WTC11 (cell line): ENCODE measurements around the gene COA8. TPM values are rescaled to one million over a fixed set of nuclear protein-coding genes. Genes with fewer than 3 reads are reported as not detected.

Experiments
- ATAC-seq: fragments of 200-7000 bp; cut with Tn5 transposase; 2 replicates; pipeline ENCODE4 v1.10.0; 2021; ENCODE audit warnings: mild to moderate bottlenecking, moderate library complexity
- CTCF ChIA-PET: fragments of 300-600 bp; sonication (Branson Sonifier 250); formaldehyde crosslinking; loops from one replicate; lab custom pipeline; 2021; ENCODE audit warnings: antibody characterized with exemption; lab: Charles Lee
- POLR2A ChIA-PET: fragments of 350-600 bp; sonication (Branson Sonifier 250); formaldehyde crosslinking; loops from one replicate; lab custom pipeline; 2021; ENCODE audit warnings: antibody characterized with exemption; lab: Charles Lee
- DNase-seq: peaks from one replicate; pipeline ENCODE4 v3.0.0; 2021; ENCODE audit warnings: low spot score
- H3K27ac Mint-ChIP-seq: 2 replicates; pipeline ENCODE4 v1.8.0; 2021; ENCODE audit warnings: mixed read lengths
- H3K27me3 Mint-ChIP-seq: 2 replicates; pipeline ENCODE4 v1.8.0; 2021; ENCODE audit warnings: low read depth, mild to moderate bottlenecking, moderate library complexity, mixed read lengths
- H3K36me3 Mint-ChIP-seq: 2 replicates; pipeline ENCODE4 v1.8.0; 2021; ENCODE audit warnings: mixed read lengths
- H3K4me1 Mint-ChIP-seq: 2 replicates; pipeline ENCODE4 v1.8.0; 2022; ENCODE audit warnings: mixed read lengths
- H3K4me3 Mint-ChIP-seq: 2 replicates; pipeline ENCODE4 v1.8.0; 2021; ENCODE audit warnings: mild to moderate bottlenecking, moderate library complexity, mixed read lengths
- H3K9me3 Mint-ChIP-seq: 2 replicates; pipeline ENCODE4 v1.8.0; 2021; ENCODE audit warnings: mixed read lengths
- AFF4 ChIP-seq: sonication (generic); formaldehyde crosslinking; IDR thresholded peaks from 2 replicates; pipeline ENCODE4 v1.8.1; 2023; ENCODE audit warnings: mild to moderate bottlenecking, missing genetic modification reagents, borderline replicate concordance
- ARID4B ChIP-seq: sonication (generic); formaldehyde crosslinking; IDR thresholded peaks from 2 replicates; pipeline ENCODE4 v1.8.0; 2023; ENCODE audit warnings: missing genetic modification reagents, mild to moderate bottlenecking, borderline replicate concordance
- ATF2 ChIP-seq: sonication (generic); formaldehyde crosslinking; IDR thresholded peaks from 2 replicates; pipeline ENCODE4 v1.8.1; 2022; ENCODE audit warnings: low read depth, missing genetic modification reagents, borderline replicate concordance
- ATF3 ChIP-seq: sonication (generic); formaldehyde crosslinking; conservative IDR thresholded peaks from 2 replicates; pipeline ENCODE4 v1.8.1; 2022; ENCODE audit warnings: mild to moderate bottlenecking, missing genetic modification reagents
- CREB1 ChIP-seq: sonication (generic); formaldehyde crosslinking; IDR thresholded peaks from 2 replicates; pipeline ENCODE4 v1.8.0; 2023; ENCODE audit warnings: mild to moderate bottlenecking, missing genetic modification reagents
- ELF4 ChIP-seq: sonication (generic); formaldehyde crosslinking; IDR thresholded peaks from 2 replicates; pipeline ENCODE4 v1.8.1; 2022; ENCODE audit warnings: low read depth, mild to moderate bottlenecking, moderate library complexity, missing genetic modification reagents
- FOXP4 ChIP-seq: sonication (generic); formaldehyde crosslinking; IDR thresholded peaks from 2 replicates; pipeline ENCODE4 v1.8.0; 2022; ENCODE audit warnings: mild to moderate bottlenecking, missing genetic modification reagents
- GRHL2 ChIP-seq: fragments of 250-450 bp; sonication (Bioruptor Pico); IDR thresholded peaks from 2 replicates; pipeline ENCODE4 v1.8.0; 2022; ENCODE audit warnings: mild to moderate bottlenecking, moderate library complexity; ENCODE audit not compliant: insufficient replicate concordance, severe bottlenecking
- HMGA2 ChIP-seq: fragments of 250-450 bp; sonication (Bioruptor Pico); IDR thresholded peaks from 2 replicates; pipeline ENCODE4 v1.4.0; 2021; ENCODE audit warnings: mild to moderate bottlenecking, moderate library complexity
- IRF2 ChIP-seq: sonication (generic); formaldehyde crosslinking; IDR thresholded peaks from 2 replicates; pipeline ENCODE4 v1.8.0; 2022; ENCODE audit warnings: low read depth, missing genetic modification reagents, borderline replicate concordance
- KAT7 ChIP-seq: sonication (generic); formaldehyde crosslinking; IDR thresholded peaks from 2 replicates; pipeline ENCODE4 v1.8.1; 2023; ENCODE audit warnings: missing genetic modification reagents, mild to moderate bottlenecking, borderline replicate concordance
- NFE2L1 ChIP-seq: sonication (generic); formaldehyde crosslinking; IDR thresholded peaks from 2 replicates; pipeline ENCODE4 v1.8.1; 2023; ENCODE audit warnings: missing genetic modification reagents
- SP1 ChIP-seq: sonication (generic); formaldehyde crosslinking; conservative IDR thresholded peaks from 2 replicates; pipeline ENCODE4 v1.8.1; 2022; ENCODE audit warnings: missing genetic modification reagents
- TEAD4 ChIP-seq: sonication (generic); formaldehyde crosslinking; IDR thresholded peaks from 2 replicates; pipeline ENCODE4 v1.8.0; 2022; ENCODE audit warnings: mild to moderate bottlenecking, missing genetic modification reagents
- TP53 ChIP-seq: sonication (generic); formaldehyde crosslinking; IDR thresholded peaks from 2 replicates; pipeline ENCODE4 v1.8.1; 2023; ENCODE audit warnings: mild to moderate bottlenecking, missing genetic modification reagents
- ZBTB43 ChIP-seq: sonication (generic); formaldehyde crosslinking; IDR thresholded peaks from 2 replicates; pipeline ENCODE4 v1.8.1; 2023; ENCODE audit warnings: mild to moderate bottlenecking, missing genetic modification reagents
- ZNF281 ChIP-seq: sonication (generic); formaldehyde crosslinking; IDR thresholded peaks from 2 replicates; pipeline ENCODE4 v1.8.0; 2023; ENCODE audit warnings: mild to moderate bottlenecking, missing genetic modification reagents
- ZNF416 ChIP-seq: fragments of 250-450 bp; sonication (Bioruptor Pico); IDR thresholded peaks from 2 replicates; pipeline ENCODE4 v1.9.0; 2021; ENCODE audit warnings: mild to moderate bottlenecking, inconsistent platforms
- total RNA-seq: library from RNA; stranded (reverse); gene quantifications from 3 replicates; pipeline ENCODE4 v1.2.3, GENCODE V29; 2021

COA8 gene
- total RNA-seq, 1 experiment from 2014 or later, result 36.4 TPM

GRCh38 chr14:103534576-103535061, 28.1 kb upstream of the COA8 start:
- Mint-ChIP-seq H3K4me1 (peaks cover 8% of the 10 kb centered on the region), H3K4me3 (no peak overlapping the region), H3K9me3 (no peaks in the 10 kb centered on the region), H3K27me3 (peaks cover 4% of the 10 kb centered on the region), H3K27ac (no peak overlapping the region), H3K36me3 (no peaks in the 10 kb centered on the region)
- ChIA-PET CTCF (interaction anchor here (21.0 kb wide), 1 partner anchor 16 kb away, joined by 455 read pairs; the partner anchor contains the start of gene CKB), POLR2A (no interaction called here)
- DNase-seq, result no peak
- TF ChIP-seq ZNF281 (CRISPR knock-in tag) (no peak), TEAD4 (CRISPR knock-in tag) (no peak), FOXP4 (CRISPR knock-in tag) (no peak), AFF4 (CRISPR knock-in tag) (no peak), ATF3 (no peak), ZNF416 (CRISPR knock-in tag) (no peak), KAT7 (CRISPR knock-in tag) (no peak), TP53 (CRISPR knock-in tag) (no peak), ATF2 (no peak), HMGA2 (no peak), ARID4B (CRISPR knock-in tag) (no peak), GRHL2 (no peak), SP1 (CRISPR knock-in tag) (no peak), ELF4 (CRISPR knock-in tag) (no peak), ZBTB43 (no peak), NFE2L1 (CRISPR knock-in tag) (no peak), CREB1 (CRISPR knock-in tag) (no peak), IRF2 (CRISPR knock-in tag) (no peak)
- ATAC-seq, result no peak
